Measurements from ENCODE around the gene ELOF1.

The ELOF1 gene

DNA sequence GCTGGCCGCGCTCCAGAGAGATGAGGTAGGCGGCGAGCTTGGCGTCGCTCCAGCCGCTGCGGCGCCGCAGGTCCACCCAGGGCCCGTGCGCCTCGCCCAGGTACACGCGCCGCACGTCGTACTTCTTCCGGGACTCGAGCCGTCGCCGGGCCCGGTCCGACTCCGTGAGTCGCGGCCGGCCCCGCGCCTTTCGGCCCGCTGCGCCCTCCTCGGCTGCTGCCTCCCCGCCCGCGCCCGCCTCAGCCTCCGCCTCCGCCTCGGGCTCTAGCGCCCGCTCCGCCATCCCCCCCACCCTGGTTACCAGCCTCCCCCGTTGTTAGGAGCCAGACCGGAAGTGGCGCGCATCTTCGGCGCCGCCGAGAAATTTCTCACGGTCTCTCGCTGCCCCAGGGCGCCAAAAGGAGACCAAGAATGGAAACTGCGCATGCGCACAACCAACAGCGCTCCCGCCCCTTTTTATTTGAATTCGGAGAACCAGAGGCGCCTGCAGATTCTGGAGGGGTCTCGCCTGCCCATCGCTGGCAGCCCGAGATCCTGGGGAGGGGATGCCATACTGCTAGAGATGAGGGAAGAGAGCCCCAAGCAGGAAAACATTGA lies 53.4 kb downstream of the ELOF1 start, which contains the start of gene ZNF653:
Gene ZNF653, minus strand, starts transcription at position 336 of the 597 bp plus-strand sequence. Its CDS starts 53 bp downstream, at position 283.
- TF ChIP-seq REST (IDR thresholded peaks at IDR 0.05; ENCODE audit: low read depth) (no peak), EP300 (IDR thresholded peaks at IDR 0.05; ENCODE audit: borderline replicate concordance) (0 out of 2 replicates have a peak, but pooled peaks have one; percentile 2), NFIC (IDR thresholded peaks at IDR 0.05) (peak; percentile 66; the same call in 1 of the 2 replicates), TCF12 (IDR thresholded peaks at IDR 0.05; ENCODE audit: low read depth) (peak; percentile 49; the same call in 1 of the 2 replicates), RAD21 (IDR thresholded peaks at IDR 0.05; ENCODE audit: low read depth) (no peak; the same call in 1 of the 2 replicates), CREB1 (IDR thresholded peaks at IDR 0.05; ENCODE audit: low read depth) (peak; percentile 95), ZBTB7A (IDR thresholded peaks at IDR 0.05; ENCODE audit: low read depth) (no peak), EGR1 (IDR thresholded peaks at IDR 0.05) (no peak), YY1 (IDR thresholded peaks at IDR 0.05; ENCODE audit: low read depth) (0 out of 2 replicates have a peak, but pooled peaks have one; percentile 1), TAF1 (IDR thresholded peaks at IDR 0.05; ENCODE audit: low read depth) (peak; percentile 67), CEBPB (IDR thresholded peaks at IDR 0.05) (no peak), FOXM1 (IDR thresholded peaks at IDR 0.05; ENCODE audit: borderline replicate concordance, low read depth) (no peak), TEAD4 (IDR thresholded peaks at IDR 0.05) (no peak)
- TF ChIP-seq, protein P1, sequence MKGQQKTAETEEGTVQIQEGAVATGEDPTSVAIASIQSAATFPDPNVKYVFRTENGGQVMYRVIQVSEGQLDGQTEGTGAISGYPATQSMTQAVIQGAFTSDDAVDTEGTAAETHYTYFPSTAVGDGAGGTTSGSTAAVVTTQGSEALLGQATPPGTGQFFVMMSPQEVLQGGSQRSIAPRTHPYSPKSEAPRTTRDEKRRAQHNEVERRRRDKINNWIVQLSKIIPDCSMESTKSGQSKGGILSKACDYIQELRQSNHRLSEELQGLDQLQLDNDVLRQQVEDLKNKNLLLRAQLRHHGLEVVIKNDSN (IDR thresholded peaks at IDR 0.05), result no peak
- TF ChIP-seq, protein P2, sequence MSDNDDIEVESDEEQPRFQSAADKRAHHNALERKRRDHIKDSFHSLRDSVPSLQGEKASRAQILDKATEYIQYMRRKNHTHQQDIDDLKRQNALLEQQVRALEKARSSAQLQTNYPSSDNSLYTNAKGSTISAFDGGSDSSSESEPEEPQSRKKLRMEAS (IDR thresholded peaks at IDR 0.05), result peak; percentile 38; the same call in 1 of the 2 replicates

DNA sequence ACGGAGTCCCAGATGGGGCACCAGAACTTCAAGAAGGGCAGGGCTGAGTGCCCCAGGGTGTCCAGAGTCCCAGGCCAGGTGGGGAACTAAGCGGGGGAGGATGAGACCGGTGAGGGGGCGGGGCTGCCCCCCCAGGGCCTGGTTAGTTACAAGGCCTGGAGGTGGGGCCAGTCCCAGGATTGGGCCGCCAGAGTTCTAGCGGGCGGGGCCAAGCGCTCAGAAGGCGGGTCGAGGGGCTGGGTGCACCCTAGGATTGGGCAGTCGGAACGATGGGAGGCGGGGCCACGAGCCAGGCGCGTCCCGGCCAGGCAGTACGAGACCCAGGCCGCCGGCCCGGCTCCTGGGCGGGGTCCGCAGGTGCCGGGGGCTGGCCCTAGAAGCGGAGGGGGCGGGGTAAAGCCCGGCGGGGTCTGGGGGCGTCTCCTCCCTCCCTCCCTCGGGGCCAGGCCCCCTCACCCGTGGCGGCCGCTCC lies 54.0 kb downstream of the ELOF1 start:
- TF ChIP-seq NFIC (IDR thresholded peaks at IDR 0.05) (no peak), CREB1 (IDR thresholded peaks at IDR 0.05; ENCODE audit: low read depth) (peak; percentile 27), TEAD4 (IDR thresholded peaks at IDR 0.05) (no peak), ZBTB7A (IDR thresholded peaks at IDR 0.05; ENCODE audit: low read depth) (peak; percentile 91), REST (IDR thresholded peaks at IDR 0.05; ENCODE audit: low read depth) (no peak), YY1 (IDR thresholded peaks at IDR 0.05; ENCODE audit: low read depth) (no peak), TAF1 (IDR thresholded peaks at IDR 0.05; ENCODE audit: low read depth) (0 out of 2 replicates have a peak, but pooled peaks have one; percentile 32), EGR1 (IDR thresholded peaks at IDR 0.05) (peak; percentile 81)
- TF ChIP-seq, protein P1 (IDR thresholded peaks at IDR 0.05), result no peak

DNA sequence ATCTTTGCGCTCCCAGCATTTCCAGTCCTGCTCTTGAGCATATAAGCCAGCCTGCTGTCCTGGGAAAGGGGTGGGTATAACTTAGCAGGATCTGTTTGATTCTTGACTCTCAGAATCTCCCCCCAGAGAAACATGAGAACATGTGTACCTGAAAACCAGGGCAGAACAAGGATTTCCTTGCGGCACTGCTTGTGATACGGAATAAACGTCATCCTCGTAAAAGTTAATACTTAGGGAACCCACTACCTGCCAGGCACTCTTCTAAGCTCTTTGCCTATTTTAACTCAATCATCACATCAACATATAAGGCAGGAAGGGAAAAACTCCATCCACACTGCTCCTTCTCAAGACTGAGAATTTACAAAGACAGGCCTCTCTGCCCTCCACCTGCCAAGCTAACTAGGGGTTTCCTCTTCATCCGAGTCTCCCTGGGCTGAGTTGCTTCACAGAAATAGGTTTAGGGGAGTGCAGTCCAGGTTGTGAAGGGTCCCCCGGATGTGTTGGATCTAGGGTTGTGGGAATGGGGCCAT lies 54.5 kb downstream of the ELOF1 start:
- TF ChIP-seq FOXM1 (IDR thresholded peaks at IDR 0.05; ENCODE audit: borderline replicate concordance, low read depth) (no peak), CREB1 (IDR thresholded peaks at IDR 0.05; ENCODE audit: low read depth) (no peak; the same call in 1 of the 2 replicates), EP300 (IDR thresholded peaks at IDR 0.05; ENCODE audit: borderline replicate concordance) (no peak), EGR1 (IDR thresholded peaks at IDR 0.05) (no peak), TAF1 (IDR thresholded peaks at IDR 0.05; ENCODE audit: low read depth) (no peak), REST (IDR thresholded peaks at IDR 0.05; ENCODE audit: low read depth) (no peak), ZBTB7A (IDR thresholded peaks at IDR 0.05; ENCODE audit: low read depth) (no peak), NFIC (IDR thresholded peaks at IDR 0.05) (no peak), RAD21 (IDR thresholded peaks at IDR 0.05; ENCODE audit: low read depth) (no peak), TEAD4 (IDR thresholded peaks at IDR 0.05) (no peak), YY1 (IDR thresholded peaks at IDR 0.05; ENCODE audit: low read depth) (no peak), CEBPB (IDR thresholded peaks at IDR 0.05) (no peak)

All from Ishikawa (cell line).